Colonic mucosa (tissue), 4 donors: ENCODE data around the gene PTGER2. TPM values are rescaled to one million over a fixed set of nuclear protein-coding genes. Genes with fewer than 3 reads are reported as not detected.
A peak's percentile ranks its signal among the peaks of the same experiment; 100 is the strongest.

Experiments
- DNase-seq: peaks from one replicate; pipeline ENCODE4 v3.0.0-alpha.2; 2020
- H3K27ac ChIP-seq: fragments of 200-600 bp; one replicate; pipeline ENCODE4 v1.8.0; 2021
- H3K27me3 ChIP-seq: fragments of 200-600 bp; one replicate; pipeline ENCODE4 v1.8.0; 2021
- H3K36me3 ChIP-seq: fragments of 200-600 bp; one replicate; pipeline ENCODE4 v1.8.0; 2021
- H3K4me1 ChIP-seq: fragments of 200-600 bp; one replicate; pipeline ENCODE4 v1.8.0; 2021; ENCODE audit warnings: mild to moderate bottlenecking
- H3K4me3 ChIP-seq: fragments of 200-600 bp; one replicate; pipeline ENCODE4 v1.8.0; 2021
- H3K9ac ChIP-seq, 2 donors: one replicate each; pipeline ENCODE4 v1.7.0; 2013; ENCODE audit warnings: control low read depth in 2 of 2, low read depth in 2 of 2, low read length in 2 of 2
- H3K9me3 ChIP-seq: fragments of 200-600 bp; one replicate; pipeline ENCODE4 v1.8.0; 2021
- CTCF ChIP-seq: fragments of 200-600 bp; IDR thresholded peaks from one replicate; pipeline ENCODE4 v1.8.0; 2022; ENCODE audit warnings: antibody characterized with exemption, mild to moderate bottlenecking
- intact Hi-C: fragments of 100-400 bp; cut with DNase I; formaldehyde crosslinking; loops from one replicate; pipeline ENCODE4 v1.14.1; 2022
- total RNA-seq, 2 donors: library from RNA; stranded (reverse); fragmentation: NEBNext Ultra II Directional in 1 of 2; extraction: Animal tissue kit (Norgen Biotek cat#: 25700) in 1 of 2; gene quantifications; one replicate each; pipeline ENCODE4 v1.2.1, GENCODE V29; 2021
- donor health status: healthy.
- donor health status: DM: no; HTN: no; CAD: no.
- donor health status: DM: no; HTN: no; CAD: no.

Gene PTGER2
- total RNA-seq, 2 donors from 2014 or later = 4.3 to 6.6 TPM

- no peak for TF ChIP-seq CTCF
- no peak for DNase-seq
- H3K27me3 ChIP-seq = no peaks in the 10 kb centered on the region
- intact Hi-C loops = no loop called here
- H3K4me3 ChIP-seq = no peak overlapping the region
- H3K9me3 ChIP-seq = no peaks in the 10 kb centered on the region
- H3K27ac ChIP-seq = no peak overlapping the region
- no peak overlapping the region for H3K9ac ChIP-seq
- H3K36me3 ChIP-seq = no peaks in the 10 kb centered on the region
- no peaks in the 10 kb centered on the region for H3K4me1 ChIP-seq
Measured at GRCh38 chr14:52325126-52325525, 11.0 kb downstream of the PTGER2 start.

GRCh38 chr14:52325630-52326029, 11.5 kb downstream of the PTGER2 start:
- H3K4me3 ChIP-seq = no peak overlapping the region
- no peaks in the 10 kb centered on the region for H3K9me3 ChIP-seq
- intact Hi-C loops = no loop called here
- H3K27me3 ChIP-seq = no peaks in the 10 kb centered on the region
- no peaks in the 10 kb centered on the region for H3K36me3 ChIP-seq
- DNase-seq = no peak
- no peak overlapping the region for H3K27ac ChIP-seq
- no peak overlapping the region for H3K9ac ChIP-seq
- no peak for TF ChIP-seq CTCF
- H3K4me1 ChIP-seq = no peaks in the 10 kb centered on the region

- TF ChIP-seq CTCF = no peak
- Histone ChIP-seq H3K4me3 (no peak overlapping the region), H3K36me3 (no peaks in the 10 kb centered on the region), H3K4me1 (no peaks in the 10 kb centered on the region), H3K9me3 (no peaks in the 10 kb centered on the region), H3K27me3 (no peaks in the 10 kb centered on the region), H3K9ac (no peak overlapping the region), H3K27ac (peak overlapping the region; percentile 37)
- intact Hi-C loops = no loop called here
- DNase-seq = no peak
Measured at GRCh38 chr14:52327374-52328226, 13.5 kb downstream of the PTGER2 start.

GRCh38 chr14:52328276-52328675, 14.2 kb downstream of the PTGER2 start:
- TF ChIP-seq CTCF = no peak
- no peak overlapping the region for H3K27ac ChIP-seq
- H3K9ac ChIP-seq = no peak overlapping the region
- intact Hi-C loops = no loop called here
- no peak for DNase-seq
- no peak overlapping the region for H3K4me3 ChIP-seq
- no peaks in the 10 kb centered on the region for H3K27me3 ChIP-seq
- no peaks in the 10 kb centered on the region for H3K4me1 ChIP-seq
- H3K9me3 ChIP-seq = no peaks in the 10 kb centered on the region
- H3K36me3 ChIP-seq = no peaks in the 10 kb centered on the region

GRCh38 chr14:52329678-52330369, 15.7 kb downstream of the PTGER2 start:
- intact Hi-C loops = no loop called here
- H3K4me1 ChIP-seq = no peaks in the 10 kb centered on the region
- no peak overlapping the region for H3K4me3 ChIP-seq
- no peak for TF ChIP-seq CTCF
- no peak overlapping the region for H3K27ac ChIP-seq
- no peaks in the 10 kb centered on the region for H3K27me3 ChIP-seq
- H3K36me3 ChIP-seq = no peaks in the 10 kb centered on the region
- no peaks in the 10 kb centered on the region for H3K9me3 ChIP-seq
- no peak overlapping the region for H3K9ac ChIP-seq
- no peak for DNase-seq
